HepG2 (cell line): ENCODE results near the gene PGM2. TPM values are rescaled to one million over a fixed set of nuclear protein-coding genes. Genes with fewer than 3 reads are reported as not detected.

ENCODE experiments used
- ARNT ChIP-seq: fragments of 450-650 bp; IDR thresholded peaks from 2 replicates; pipeline ENCODE4 v1.6.1; 2017
- ARNTL ChIP-seq: sonication (generic); formaldehyde crosslinking; IDR thresholded peaks from 2 replicates; pipeline ENCODE4 v1.4.0; 2020; ENCODE audit warnings: mild to moderate bottlenecking, missing genetic modification reagents
- FOXK2 ChIP-seq: fragments of 450-650 bp; IDR thresholded peaks from 2 replicates; pipeline ENCODE4 v1.6.1; 2016
- GATA4 ChIP-seq: sonication (generic); IDR thresholded peaks from 2 replicates; pipeline ENCODE4 v1.6.1; 2016; ENCODE audit warnings: antibody characterized with exemption, low read depth, borderline replicate concordance
- HMG20A ChIP-seq: IDR thresholded peaks from 2 replicates; pipeline ENCODE4 v1.6.1; 2016; ENCODE audit warnings: borderline replicate concordance
- HNF1B ChIP-seq: sonication (generic); formaldehyde crosslinking; IDR thresholded peaks from 2 replicates; pipeline ENCODE4 v1.5.1; 2020; ENCODE audit warnings: mild to moderate bottlenecking, moderate library complexity, missing genetic modification reagents
- KDM1A ChIP-seq: IDR thresholded peaks from 2 replicates; pipeline ENCODE4 v1.6.1; 2016; ENCODE audit warnings: missing compliant biosample characterization
- NCOA1 ChIP-seq: sonication (generic); formaldehyde crosslinking; IDR thresholded peaks from 2 replicates; pipeline ENCODE4 v1.9.0; 2021; ENCODE audit warnings: missing genetic modification reagents
- POLR2AphosphoS2 ChIP-seq: IDR thresholded peaks from 2 replicates; pipeline ENCODE4 v1.6.1; 2011; ENCODE audit warnings: low read depth, low read length, improper control_type of control experiment
- SOX5 ChIP-seq: IDR thresholded peaks from 2 replicates; pipeline ENCODE4 v1.6.1; 2016; ENCODE audit warnings: borderline replicate concordance
- SRSF1 ChIP-seq: fragments of 200-400 bp; formaldehyde crosslinking; optimal IDR thresholded peaks from 2 replicates; pipeline ENCODE3; 2017; ENCODE audit warnings: mild to moderate bottlenecking, low read depth, low read length, moderate library complexity
- STAT6 ChIP-seq: sonication (generic); formaldehyde crosslinking; IDR thresholded peaks from 2 replicates; pipeline ENCODE4 v1.4.0; 2020; ENCODE audit warnings: missing genetic modification reagents, mild to moderate bottlenecking, borderline replicate concordance
- WIZ ChIP-seq: sonication (generic); formaldehyde crosslinking; IDR thresholded peaks from 2 replicates; pipeline ENCODE4 v1.5.1; 2020; ENCODE audit warnings: mild to moderate bottlenecking, missing genetic modification reagents
- ZBTB42 ChIP-seq: sonication (generic); formaldehyde crosslinking; IDR thresholded peaks from 2 replicates; pipeline ENCODE4 v1.5.0; 2020; ENCODE audit warnings: mild to moderate bottlenecking, missing genetic modification reagents
- ZBTB7A ChIP-seq: sonication (generic); formaldehyde crosslinking; IDR thresholded peaks from 2 replicates; pipeline ENCODE4 v1.8.0; 2022; ENCODE audit warnings: mild to moderate bottlenecking, missing genetic modification reagents
- ZNF343 ChIP-seq: sonication (generic); formaldehyde crosslinking; IDR thresholded peaks from 2 replicates; pipeline ENCODE4 v1.4.0; 2020; ENCODE audit warnings: mild to moderate bottlenecking, missing genetic modification reagents
- ZNF382 ChIP-seq: sonication (generic); formaldehyde crosslinking; IDR thresholded peaks from 2 replicates; pipeline ENCODE4 v1.5.0; 2020; ENCODE audit warnings: missing genetic modification reagents, mild to moderate bottlenecking, borderline replicate concordance
- ZNF441 ChIP-seq: sonication (generic); formaldehyde crosslinking; IDR thresholded peaks from 2 replicates; pipeline ENCODE4 v1.7.0; 2021; ENCODE audit warnings: missing genetic modification reagents, borderline replicate concordance
- ZNF556 ChIP-seq: sonication (generic); formaldehyde crosslinking; IDR thresholded peaks from 2 replicates; pipeline ENCODE4 v1.4.0; 2020; ENCODE audit warnings: mild to moderate bottlenecking, missing genetic modification reagents, borderline replicate concordance
- ZNF564 ChIP-seq: sonication (generic); formaldehyde crosslinking; IDR thresholded peaks from 2 replicates; pipeline ENCODE4 v1.8.1; 2023; ENCODE audit warnings: mild to moderate bottlenecking, missing genetic modification reagents
- ZNF607 ChIP-seq: sonication (generic); formaldehyde crosslinking; IDR thresholded peaks from 2 replicates; pipeline ENCODE4 v1.5.1; 2020; ENCODE audit warnings: missing genetic modification reagents, mild to moderate bottlenecking, borderline replicate concordance
- ZNF776 ChIP-seq: sonication (generic); formaldehyde crosslinking; IDR thresholded peaks from 2 replicates; pipeline ENCODE4 v1.4.0; 2020; ENCODE audit warnings: mild to moderate bottlenecking, missing genetic modification reagents
- polyA plus RNA-seq, 8 experiments: library from polyadenylated mRNA; depleted of rRNA in 3 of 8; stranded (reverse) in 7 of 8; unstranded in 1 of 8; fragments of >200 nt; fragmentation: Illumina TruSeq in 4 of 8; extraction: Trizol in 4 of 8; gene quantifications; 2 replicates each; pipeline versions ENCODE4 v1.2.1 to v1.2.3, GENCODE V29; 2011 to 2016; ENCODE audit warnings: low read depth in 4 of 8, missing spikeins in 1 of 8, mixed read lengths in 1 of 8; ENCODE audit not compliant: insufficient read depth in 1 of 8
- total RNA-seq, 5 experiments: library from RNA; depleted of rRNA; stranded (reverse); fragments of >200 nt; fragmentation: Illumina TruSeq; extraction: Trizol; gene quantifications; 2 replicates each; pipeline ENCODE4 v1.2.3, GENCODE V29; 2016; ENCODE audit warnings: low read depth in 1 of 5
- TF ChIP-seq, protein P1 (sequence below): sonication (generic); formaldehyde crosslinking; IDR thresholded peaks from 2 replicates; pipeline ENCODE4 v1.8.0; 2022; ENCODE audit warnings: missing genetic modification reagents, mild to moderate bottlenecking, moderate library complexity, borderline replicate concordance

The PGM2 gene
- total and polyA plus RNA-seq, 2 of the 13 experiments (the other 11 are each of a cell fraction or from before 2014, with no cell fraction given) = 14.6 to 36.9 TPM

- peak; percentile 76; the same call in 1 of the 2 replicates for TF ChIP-seq STAT6 (CRISPR knock-in tag)
- peak; percentile 87; the same call in 1 of the 2 replicates for TF ChIP-seq ZNF564 (CRISPR knock-in tag)
- TF ChIP-seq NCOA1 = no peak
- TF ChIP-seq ARNTL (CRISPR knock-in tag) = no peak; the same call in 1 of the 2 replicates
- TF ChIP-seq SOX5 (CRISPR knock-in tag) = no peak
- peak; percentile 90 for TF ChIP-seq HNF1B
- TF ChIP-seq KDM1A (CRISPR knock-in tag) = no peak
- TF ChIP-seq ZBTB42 (CRISPR knock-in tag) = 0 out of 2 replicates have a peak, but pooled peaks have one; percentile 32
- TF ChIP-seq ZNF607 = peak; percentile 88
- no peak for TF ChIP-seq POLR2AphosphoS2
- TF ChIP-seq, protein P1, sequence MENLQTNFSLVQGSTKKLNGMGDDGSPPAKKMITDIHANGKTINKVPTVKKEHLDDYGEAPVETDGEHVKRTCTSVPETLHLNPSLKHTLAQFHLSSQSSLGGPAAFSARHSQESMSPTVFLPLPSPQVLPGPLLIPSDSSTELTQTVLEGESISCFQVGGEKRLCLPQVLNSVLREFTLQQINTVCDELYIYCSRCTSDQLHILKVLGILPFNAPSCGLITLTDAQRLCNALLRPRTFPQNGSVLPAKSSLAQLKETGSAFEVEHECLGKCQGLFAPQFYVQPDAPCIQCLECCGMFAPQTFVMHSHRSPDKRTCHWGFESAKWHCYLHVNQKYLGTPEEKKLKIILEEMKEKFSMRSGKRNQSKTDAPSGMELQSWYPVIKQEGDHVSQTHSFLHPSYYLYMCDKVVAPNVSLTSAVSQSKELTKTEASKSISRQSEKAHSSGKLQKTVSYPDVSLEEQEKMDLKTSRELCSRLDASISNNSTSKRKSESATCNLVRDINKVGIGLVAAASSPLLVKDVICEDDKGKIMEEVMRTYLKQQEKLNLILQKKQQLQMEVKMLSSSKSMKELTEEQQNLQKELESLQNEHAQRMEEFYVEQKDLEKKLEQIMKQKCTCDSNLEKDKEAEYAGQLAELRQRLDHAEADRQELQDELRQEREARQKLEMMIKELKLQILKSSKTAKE = no peak; the same call in 1 of the 2 replicates
- TF ChIP-seq ZNF556 (CRISPR knock-in tag) = peak; percentile 75
- no peak for TF ChIP-seq ZNF382
- TF ChIP-seq WIZ (CRISPR knock-in tag) = no peak; the same call in 1 of the 2 replicates
- TF ChIP-seq SRSF1 = no peak
- no peak for TF ChIP-seq ARNT
- no peak for TF ChIP-seq HMG20A (CRISPR knock-in tag)
- TF ChIP-seq ZNF776 (CRISPR knock-in tag) = peak; percentile 87; the same call in 1 of the 2 replicates
- no peak for TF ChIP-seq GATA4
- TF ChIP-seq ZNF343 (CRISPR knock-in tag) = peak; percentile 94
- TF ChIP-seq FOXK2 = no peak
- TF ChIP-seq ZNF441 = no peak
- TF ChIP-seq ZBTB7A = peak; percentile 70; the same call in 1 of the 2 replicates
Observed at GRCh38 chr4:37826295-37827029, at the start of gene PGM2 (continued).
